Uterus (tissue), 4 donors: ENCODE results near the gene CDCA5. TPM values are rescaled to one million over a fixed set of nuclear protein-coding genes. Genes with fewer than 3 reads are reported as not detected.

Experiments used
- DNase-seq, 2 donors: peaks; one replicate each; pipeline ENCODE4 v3.0.0-alpha.2; 2019 to 2020
- H3K27ac ChIP-seq, 2 donors: fragments of 200-600 bp; sonication (generic); 1 replicate in 1 of 2; 2 replicates in 1 of 2; pipeline ENCODE4 v1.5.1; 2016 to 2018
- H3K27me3 ChIP-seq, 2 donors: fragments of 200-600 bp; sonication (generic); one replicate each; pipeline ENCODE4 v1.5.1; 2018 to 2019; ENCODE audit warnings: control low read depth in 1 of 2
- H3K36me3 ChIP-seq, 2 donors: fragments of 200-600 bp; sonication (generic); one replicate each; pipeline ENCODE4 v1.5.1; 2019; ENCODE audit warnings: control low read depth in 1 of 2
- H3K4me1 ChIP-seq, 2 donors: fragments of 200-600 bp; sonication (generic); one replicate each; pipeline ENCODE4 v1.5.1; 2018 to 2019; ENCODE audit warnings: control low read depth in 1 of 2
- H3K4me3 ChIP-seq, 2 donors: fragments of 200-600 bp; sonication (generic); 1 replicate in 1 of 2; 2 replicates in 1 of 2; pipeline ENCODE4 v1.5.1; 2018 to 2019; ENCODE audit warnings: mild to moderate bottlenecking in 1 of 2
- H3K9me3 ChIP-seq, 2 donors: fragments of 200-600 bp; sonication (generic); one replicate each; pipeline ENCODE4 v1.5.1; 2019; ENCODE audit warnings: control low read depth in 1 of 2
- POLR2A ChIP-seq, 2 donors: fragments of 450-650 bp; IDR thresholded peaks; one replicate each; pipeline ENCODE4 v1.6.1; 2016; ENCODE audit warnings: antibody characterized with exemption in 2 of 2, mild to moderate bottlenecking in 1 of 2, moderate library complexity in 1 of 2
- intact Hi-C: fragments of 100-400 bp; cut with DNase I; formaldehyde crosslinking; loops from one replicate; pipeline ENCODE4 v1.15.1; 2023; ENCODE audit warnings: low total_unique reads
- total RNA-seq, 4 donors: library from RNA; depleted of rRNA in 3 of 4; stranded (reverse); fragments of >200 nt in 3 of 4; gene quantifications; one replicate each; pipeline versions ENCODE4 v1.1.0 to v1.2.4, GENCODE V29; 2014 to 2023
- TF ChIP-seq, protein P1 (sequence below), 4 experiments: fragments of 200-600 bp in 2 of 4; fragments of 450-650 bp in 2 of 4; sonication (generic) in 2 of 4; IDR thresholded peaks; one replicate each; pipeline ENCODE4 v1.5.1; 2016 to 2019; ENCODE audit warnings: antibody characterized with exemption in 4 of 4, mild to moderate bottlenecking in 2 of 4, moderate library complexity in 1 of 4
- donor health status: DM: yes; HTN: yes; CAD: no.

Gene CDCA5
- total RNA-seq, 4 donors from 2014 or later = 0.30 to 7.1 (median 0.77) TPM; not detected in 1

DNA sequence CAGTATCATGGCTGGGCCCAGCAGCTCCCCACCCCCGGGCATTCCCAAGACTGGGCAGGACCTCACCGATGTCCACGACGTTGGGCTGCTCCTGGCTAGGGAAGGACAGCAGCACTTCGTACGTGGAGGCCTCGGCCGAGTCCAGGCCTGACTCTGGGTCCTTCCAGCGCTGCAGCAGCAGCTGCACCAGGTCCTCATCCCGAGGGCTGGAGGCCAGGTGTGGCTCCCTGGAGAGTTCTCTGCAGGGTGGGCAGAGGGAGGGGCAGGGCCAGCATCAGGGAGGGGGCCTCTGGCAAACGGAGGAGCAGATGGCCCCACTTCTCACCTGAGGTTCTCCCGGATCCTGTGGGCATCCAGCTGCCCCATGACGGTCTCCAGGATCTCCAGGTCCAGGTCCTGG lies 25.8 kb downstream of the CDCA5 start:
- Histone ChIP-seq H3K4me1 (no peaks in the 10 kb centered on the region), H3K9me3 (no peaks in the 10 kb centered on the region), H3K27ac (no peak overlapping the region), H3K27me3 (no peaks in the 10 kb centered on the region), H3K4me3 (no peak overlapping the region), H3K36me3 (no peaks in the 10 kb centered on the region)
- no peak for DNase-seq
- intact Hi-C loops = no loop called here
- TF ChIP-seq, protein P1, sequence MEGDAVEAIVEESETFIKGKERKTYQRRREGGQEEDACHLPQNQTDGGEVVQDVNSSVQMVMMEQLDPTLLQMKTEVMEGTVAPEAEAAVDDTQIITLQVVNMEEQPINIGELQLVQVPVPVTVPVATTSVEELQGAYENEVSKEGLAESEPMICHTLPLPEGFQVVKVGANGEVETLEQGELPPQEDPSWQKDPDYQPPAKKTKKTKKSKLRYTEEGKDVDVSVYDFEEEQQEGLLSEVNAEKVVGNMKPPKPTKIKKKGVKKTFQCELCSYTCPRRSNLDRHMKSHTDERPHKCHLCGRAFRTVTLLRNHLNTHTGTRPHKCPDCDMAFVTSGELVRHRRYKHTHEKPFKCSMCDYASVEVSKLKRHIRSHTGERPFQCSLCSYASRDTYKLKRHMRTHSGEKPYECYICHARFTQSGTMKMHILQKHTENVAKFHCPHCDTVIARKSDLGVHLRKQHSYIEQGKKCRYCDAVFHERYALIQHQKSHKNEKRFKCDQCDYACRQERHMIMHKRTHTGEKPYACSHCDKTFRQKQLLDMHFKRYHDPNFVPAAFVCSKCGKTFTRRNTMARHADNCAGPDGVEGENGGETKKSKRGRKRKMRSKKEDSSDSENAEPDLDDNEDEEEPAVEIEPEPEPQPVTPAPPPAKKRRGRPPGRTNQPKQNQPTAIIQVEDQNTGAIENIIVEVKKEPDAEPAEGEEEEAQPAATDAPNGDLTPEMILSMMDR (IDR thresholded peaks at IDR 0.05) = no peak
- no peak for TF ChIP-seq POLR2A (IDR thresholded peaks at IDR 0.05)

- H3K36me3 ChIP-seq = no peaks in the 10 kb centered on the region
- no peaks in the 10 kb centered on the region for H3K27me3 ChIP-seq
- H3K4me3 ChIP-seq = no peak overlapping the region
- TF ChIP-seq, protein P1 (IDR thresholded peaks at IDR 0.05) = no peak
- no peak for TF ChIP-seq POLR2A (IDR thresholded peaks at IDR 0.05)
- intact Hi-C loops = no loop called here
- H3K9me3 ChIP-seq = no peaks in the 10 kb centered on the region
- H3K27ac ChIP-seq = no peak overlapping the region
- DNase-seq = no peak
- no peaks in the 10 kb centered on the region for H3K4me1 ChIP-seq
These were observed 26.3 kb downstream of the CDCA5 start for GRCh38 chr11:65057526-65057925.

DNA sequence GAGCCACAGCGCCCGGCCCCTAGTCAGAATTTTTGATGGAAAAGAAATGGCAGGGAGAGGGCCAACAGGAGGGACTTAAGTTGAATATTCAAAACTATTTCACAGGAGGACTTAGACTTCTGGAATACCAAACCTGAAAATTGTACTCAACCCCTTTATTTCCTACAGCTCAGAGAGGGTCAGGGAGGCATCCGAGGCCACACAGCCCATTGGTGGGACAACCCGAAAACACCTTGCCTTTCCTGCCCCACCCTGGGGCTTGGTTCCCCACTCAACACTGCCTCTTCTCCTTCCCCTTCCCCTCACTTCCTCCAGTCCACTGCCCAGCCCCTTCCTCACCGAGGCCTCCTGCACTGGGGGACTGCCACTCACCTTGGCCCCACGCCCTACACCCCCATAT lies 26.8 kb downstream of the CDCA5 start:
- Histone ChIP-seq H3K27ac (no peak overlapping the region), H3K36me3 (no peaks in the 10 kb centered on the region), H3K27me3 (no peaks in the 10 kb centered on the region), H3K4me1 (no peaks in the 10 kb centered on the region), H3K4me3 (no peak overlapping the region), H3K9me3 (no peaks in the 10 kb centered on the region)
- intact Hi-C loops = no loop called here
- TF ChIP-seq POLR2A (IDR thresholded peaks at IDR 0.05) = no peak
- TF ChIP-seq, protein P1 (IDR thresholded peaks at IDR 0.05) = no peak
- no peak for DNase-seq

DNA sequence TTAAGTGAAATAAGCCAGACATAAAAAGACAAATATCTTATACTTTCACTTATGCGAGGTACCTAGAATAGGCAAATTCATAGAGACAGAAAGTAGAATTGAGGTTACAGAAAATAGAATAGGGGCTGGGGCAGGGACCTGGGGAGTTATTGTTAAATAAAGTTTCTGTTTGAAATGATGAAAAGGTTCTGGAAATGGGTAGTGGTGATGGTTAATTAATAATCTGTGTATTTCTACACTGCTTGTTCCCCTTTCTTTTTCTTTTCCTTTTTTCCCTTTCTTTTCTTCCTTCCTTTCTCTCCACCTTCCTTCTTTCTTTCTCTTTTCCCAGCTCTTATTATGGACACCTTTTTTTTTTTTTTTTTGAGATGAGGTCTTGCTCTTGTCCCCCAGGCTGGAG lies 28.3 kb downstream of the CDCA5 start:
- H3K9me3 ChIP-seq = no peaks in the 10 kb centered on the region
- no peak overlapping the region for H3K27ac ChIP-seq
- no peaks in the 10 kb centered on the region for H3K36me3 ChIP-seq
- intact Hi-C loops = no loop called here
- no peak for TF ChIP-seq POLR2A (IDR thresholded peaks at IDR 0.05)
- TF ChIP-seq, protein P1 (IDR thresholded peaks at IDR 0.05) = no peak
- H3K4me3 ChIP-seq = no peak overlapping the region
- DNase-seq = no peak
- H3K4me1 ChIP-seq = no peaks in the 10 kb centered on the region
- no peaks in the 10 kb centered on the region for H3K27me3 ChIP-seq

GRCh38 chr11:65053827-65054508 lies 29.9 kb downstream of the CDCA5 start:
- Histone ChIP-seq H3K9me3 (no peaks in the 10 kb centered on the region), H3K4me3 (no peak overlapping the region), H3K27ac (no peak overlapping the region), H3K27me3 (no peaks in the 10 kb centered on the region), H3K4me1 (no peaks in the 10 kb centered on the region), H3K36me3 (no peaks in the 10 kb centered on the region)
- DNase-seq = no peak
- intact Hi-C loops = no loop called here
- TF ChIP-seq, protein P1 (IDR thresholded peaks at IDR 0.05) = no peak
- no peak for TF ChIP-seq POLR2A (IDR thresholded peaks at IDR 0.05)
